K562 (cell line): Measurements from ENCODE around the gene ZBP1. TPM values are rescaled to one million over a fixed set of nuclear protein-coding genes. Genes with fewer than 3 reads are reported as not detected.

ENCODE experiments used
- JUND ChIP-seq, 2 experiments: IDR thresholded peaks; 2 replicates in 1 of 2; 3 replicates in 1 of 2; pipeline ENCODE4 v1.6.1; 2011; ENCODE audit warnings: borderline replicate concordance in 2 of 2, low read depth in 2 of 2, low read length in 2 of 2, improper control_type of control experiment in 1 of 2, missing biosample characterization in 1 of 2, missing genetic modification characterization in 1 of 2, missing genetic modification reagents in 1 of 2
- MAFF ChIP-seq: IDR thresholded peaks from 2 replicates; pipeline ENCODE4 v1.6.1; 2012; ENCODE audit warnings: low read length, improper control_type of control experiment
- MBD2 ChIP-seq: sonication (generic); IDR thresholded peaks from 2 replicates; pipeline ENCODE4 v1.6.1; 2016; ENCODE audit warnings: low read depth, borderline replicate concordance
- MED1 ChIP-seq: sonication (generic); formaldehyde crosslinking; IDR thresholded peaks from 2 replicates; pipeline ENCODE4 v1.8.1; 2023; ENCODE audit warnings: missing genetic modification reagents, borderline replicate concordance
- MGA ChIP-seq: fragments of 450-650 bp; IDR thresholded peaks from 2 replicates; pipeline ENCODE4 v1.6.1; 2016; ENCODE audit warnings: mild to moderate bottlenecking, moderate library complexity
- MTF1 ChIP-seq: fragments of 250-450 bp; sonication (Bioruptor Pico); IDR thresholded peaks from 2 replicates; pipeline ENCODE4 v1.9.0; 2021; ENCODE audit warnings: moderate library complexity, mild to moderate bottlenecking, inconsistent platforms, borderline replicate concordance
- NFATC3 ChIP-seq: fragments of 450-650 bp; IDR thresholded peaks from 2 replicates; pipeline ENCODE4 v1.6.1; 2017; ENCODE audit warnings: mild to moderate bottlenecking
- NRF1 ChIP-seq, 2 experiments: fragments of 450-650 bp; IDR thresholded peaks in 1 of 2; conservative IDR thresholded peaks in 1 of 2; 2 replicates each; pipeline ENCODE4 v1.6.1; 2014; ENCODE audit warnings: mild to moderate bottlenecking in 2 of 2
- ZNF668 ChIP-seq: fragments of 250-450 bp; sonication (Bioruptor Pico); IDR thresholded peaks from 2 replicates; pipeline ENCODE4 v1.8.0; 2022; ENCODE audit warnings: mild to moderate bottlenecking, inconsistent platforms
- polyA plus RNA-seq, 8 experiments: library from polyadenylated mRNA; depleted of rRNA in 4 of 8; stranded (reverse) in 5 of 8; unstranded in 3 of 8; fragments of >200 nt; fragmentation: Nextera tagmentation in 2 of 8; fragmentation: Illumina TruSeq in 1 of 8; extraction: Ambion mirVana in 2 of 8; extraction: Trizol in 1 of 8; gene quantifications; 2 replicates each; pipeline versions ENCODE4 v1.2.1 to v1.2.3, GENCODE V29; 2011 to 2014; ENCODE audit warnings: inconsistent platforms in 1 of 8, missing spikeins in 1 of 8
- total RNA-seq, 7 experiments: library from RNA; depleted of rRNA in 6 of 7; stranded (reverse); fragments of >200 nt in 6 of 7; fragmentation: Illumina TruSeq in 2 of 7; extraction: Trizol in 2 of 7; gene quantifications; 2 replicates each; pipeline versions ENCODE4 v1.2.1 to v1.2.3, GENCODE V29; 2011 to 2021; ENCODE audit warnings: low replicate concordance in 1 of 7
- TF ChIP-seq, protein P1 (sequence below): fragments of 450-650 bp; formaldehyde crosslinking; IDR thresholded peaks from 2 replicates; pipeline ENCODE4 v1.4.0; 2020; ENCODE audit warnings: mild to moderate bottlenecking, moderate library complexity
- TF ChIP-seq, protein P2 (sequence below): fragments of 250-450 bp; sonication (Bioruptor Pico); IDR thresholded peaks from 2 replicates; pipeline ENCODE4 v1.5.0; 2020; ENCODE audit warnings: mild to moderate bottlenecking, borderline replicate concordance

Gene ZBP1
- total and polyA plus RNA-seq, 9 of the 15 experiments (the other 6 are each of a cell fraction or from before 2014, with no cell fraction given), result not detected

DNA sequence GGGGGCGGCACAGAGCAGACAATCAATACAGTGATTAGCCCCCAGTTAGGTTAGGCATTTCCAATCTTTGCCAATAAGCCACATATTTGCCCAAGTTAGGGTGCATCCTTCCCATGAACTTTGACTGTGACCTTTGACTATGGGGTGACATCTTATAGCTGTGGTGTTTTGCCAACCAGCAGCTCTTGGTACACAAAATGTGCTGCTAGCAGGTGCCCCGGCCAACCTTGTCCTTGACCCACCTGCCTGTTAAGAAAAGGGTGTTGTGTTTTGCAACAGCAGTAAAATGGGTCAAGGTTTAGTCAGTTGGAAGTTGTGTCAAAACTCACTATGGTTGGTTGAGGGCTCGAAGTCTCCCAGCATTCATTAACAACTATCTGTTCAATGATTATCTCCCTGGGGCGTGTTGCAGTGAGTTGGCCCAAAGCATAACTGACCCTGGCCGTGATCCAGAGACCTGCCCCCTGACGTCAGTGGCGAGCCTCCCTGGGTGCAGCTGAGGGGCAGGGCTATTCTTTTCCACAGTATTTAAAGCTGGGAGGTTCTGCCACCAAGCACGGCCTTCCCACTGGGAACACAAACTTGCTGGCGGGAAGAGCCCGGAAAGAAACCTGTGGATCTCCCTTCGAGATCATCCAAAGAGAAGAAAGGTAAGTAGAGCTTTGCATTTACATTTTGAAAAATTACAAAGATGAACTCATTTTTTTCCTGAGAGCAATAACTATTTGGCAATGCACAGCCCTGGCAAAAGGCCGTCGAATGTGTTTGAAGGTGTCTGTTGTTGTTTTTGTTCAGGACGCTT lies 59.5 kb downstream of the ZBP1 start, which contains the start of gene PCK1 (continued):
- TF ChIP-seq, protein P1, sequence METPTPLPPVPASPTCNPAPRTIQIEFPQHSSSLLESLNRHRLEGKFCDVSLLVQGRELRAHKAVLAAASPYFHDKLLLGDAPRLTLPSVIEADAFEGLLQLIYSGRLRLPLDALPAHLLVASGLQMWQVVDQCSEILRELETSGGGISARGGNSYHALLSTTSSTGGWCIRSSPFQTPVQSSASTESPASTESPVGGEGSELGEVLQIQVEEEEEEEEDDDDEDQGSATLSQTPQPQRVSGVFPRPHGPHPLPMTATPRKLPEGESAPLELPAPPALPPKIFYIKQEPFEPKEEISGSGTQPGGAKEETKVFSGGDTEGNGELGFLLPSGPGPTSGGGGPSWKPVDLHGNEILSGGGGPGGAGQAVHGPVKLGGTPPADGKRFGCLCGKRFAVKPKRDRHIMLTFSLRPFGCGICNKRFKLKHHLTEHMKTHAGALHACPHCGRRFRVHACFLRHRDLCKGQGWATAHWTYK (CRISPR knock-in tag), result peak; percentile 60; the same call in 1 of the 2 replicates
- TF ChIP-seq MTF1, result no peak; the same call in 1 of the 2 replicates
- no peak for TF ChIP-seq NFATC3
- TF ChIP-seq MED1 (CRISPR knock-in tag), result no peak
- TF ChIP-seq MGA, result peak; percentile 59
- TF ChIP-seq MBD2, result no peak
- TF ChIP-seq, protein P2, sequence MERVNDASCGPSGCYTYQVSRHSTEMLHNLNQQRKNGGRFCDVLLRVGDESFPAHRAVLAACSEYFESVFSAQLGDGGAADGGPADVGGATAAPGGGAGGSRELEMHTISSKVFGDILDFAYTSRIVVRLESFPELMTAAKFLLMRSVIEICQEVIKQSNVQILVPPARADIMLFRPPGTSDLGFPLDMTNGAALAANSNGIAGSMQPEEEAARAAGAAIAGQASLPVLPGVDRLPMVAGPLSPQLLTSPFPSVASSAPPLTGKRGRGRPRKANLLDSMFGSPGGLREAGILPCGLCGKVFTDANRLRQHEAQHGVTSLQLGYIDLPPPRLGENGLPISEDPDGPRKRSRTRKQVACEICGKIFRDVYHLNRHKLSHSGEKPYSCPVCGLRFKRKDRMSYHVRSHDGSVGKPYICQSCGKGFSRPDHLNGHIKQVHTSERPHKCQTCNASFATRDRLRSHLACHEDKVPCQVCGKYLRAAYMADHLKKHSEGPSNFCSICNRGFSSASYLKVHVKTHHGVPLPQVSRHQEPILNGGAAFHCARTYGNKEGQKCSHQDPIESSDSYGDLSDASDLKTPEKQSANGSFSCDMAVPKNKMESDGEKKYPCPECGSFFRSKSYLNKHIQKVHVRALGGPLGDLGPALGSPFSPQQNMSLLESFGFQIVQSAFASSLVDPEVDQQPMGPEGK (CRISPR knock-in tag), result no peak
- peak; percentile 84 for TF ChIP-seq JUND (IDR thresholded peaks at IDR 0.05; ENCODE audit: borderline replicate concordance, low read depth, low read length)
- peak; percentile 85; the same call in 2 of the 3 replicates for TF ChIP-seq JUND (tag; IDR thresholded peaks at IDR 0.05; ENCODE audit: borderline replicate concordance, low read depth, low read length)
- TF ChIP-seq MAFF, result no peak
- 0 out of 4 replicates have a peak, but pooled peaks have one; percentile 21 to 26 for TF ChIP-seq NRF1 (conservative IDR thresholded peaks at IDR 0.05 in 1 of 2, IDR thresholded peaks at IDR 0.05 in 1 of 2)
- TF ChIP-seq ZNF668 (CRISPR knock-in tag), result no peak
